HFFc6 (cell line): ENCODE results near the gene APOOL. TPM values are rescaled to one million over a fixed set of nuclear protein-coding genes. Genes with fewer than 3 reads are reported as not detected.
"Not testable (repeated sequence)": the region's sequence is repeated elsewhere in the genome, so short reads cannot be mapped to it uniquely, and the experiment has no call there.

Experiments
- DNase-seq: peaks from one replicate; pipeline ENCODE4 v3.0.0-alpha.2; 2018
- H3K27ac Mint-ChIP-seq: 2 replicates; pipeline ENCODE4 v1.8.0; 2020; ENCODE audit warnings: mild to moderate bottlenecking, mixed read lengths
- H3K27me3 Mint-ChIP-seq: 2 replicates; pipeline ENCODE4 v1.8.0; 2021; ENCODE audit warnings: mild to moderate bottlenecking, moderate library complexity, mixed read lengths; ENCODE audit not compliant: insufficient read depth
- H3K36me3 Mint-ChIP-seq: 2 replicates; pipeline ENCODE4 v1.8.0; 2021; ENCODE audit warnings: low read depth, mixed read lengths
- H3K4me1 Mint-ChIP-seq: 2 replicates; pipeline ENCODE4 v1.8.0; 2020; ENCODE audit warnings: low read depth, mixed read lengths
- H3K4me3 Mint-ChIP-seq: 2 replicates; pipeline ENCODE4 v1.8.0; 2020; ENCODE audit warnings: mild to moderate bottlenecking, moderate library complexity, mixed read lengths
- H3K9me3 Mint-ChIP-seq: 2 replicates; pipeline ENCODE4 v1.8.0; 2020; ENCODE audit warnings: mild to moderate bottlenecking, mixed read lengths
- long read RNA-seq: library from polyadenylated mRNA; unstranded; transcript quantifications from one replicate; pipeline ENCODE4 v2.0.0, GENCODE V29; 2019
- total RNA-seq, 6 experiments: library from RNA; stranded (reverse); fragmentation: NEBNext Ultra II Directional; extraction: Animal tissue kit (Norgen Biotek cat#: 25700); gene quantifications; 2 replicates in 1 of 6; 3 replicates in 5 of 6; pipeline ENCODE4 v1.2.3, GENCODE V29; 2021
- TF ChIP-seq, protein P1 (sequence below): fragments of 200-600 bp; sonication (generic); IDR thresholded peaks from 2 replicates; pipeline ENCODE4 v1.5.0; 2021; ENCODE audit warnings: antibody characterized with exemption, mild to moderate bottlenecking

APOOL gene, protein sequence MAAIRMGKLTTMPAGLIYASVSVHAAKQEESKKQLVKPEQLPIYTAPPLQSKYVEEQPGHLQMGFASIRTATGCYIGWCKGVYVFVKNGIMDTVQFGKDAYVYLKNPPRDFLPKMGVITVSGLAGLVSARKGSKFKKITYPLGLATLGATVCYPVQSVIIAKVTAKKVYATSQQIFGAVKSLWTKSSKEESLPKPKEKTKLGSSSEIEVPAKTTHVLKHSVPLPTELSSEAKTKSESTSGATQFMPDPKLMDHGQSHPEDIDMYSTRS
- 10 to 100 TPM; 21.3 to 28.4 (median 25.3) TPM for total RNA-seq
- long read RNA-seq, partial matches to known transcripts = 1 of 12 reads
- long read RNA-seq, other reads (novel, unspliced or antisense) = 7 of 12 reads

DNA sequence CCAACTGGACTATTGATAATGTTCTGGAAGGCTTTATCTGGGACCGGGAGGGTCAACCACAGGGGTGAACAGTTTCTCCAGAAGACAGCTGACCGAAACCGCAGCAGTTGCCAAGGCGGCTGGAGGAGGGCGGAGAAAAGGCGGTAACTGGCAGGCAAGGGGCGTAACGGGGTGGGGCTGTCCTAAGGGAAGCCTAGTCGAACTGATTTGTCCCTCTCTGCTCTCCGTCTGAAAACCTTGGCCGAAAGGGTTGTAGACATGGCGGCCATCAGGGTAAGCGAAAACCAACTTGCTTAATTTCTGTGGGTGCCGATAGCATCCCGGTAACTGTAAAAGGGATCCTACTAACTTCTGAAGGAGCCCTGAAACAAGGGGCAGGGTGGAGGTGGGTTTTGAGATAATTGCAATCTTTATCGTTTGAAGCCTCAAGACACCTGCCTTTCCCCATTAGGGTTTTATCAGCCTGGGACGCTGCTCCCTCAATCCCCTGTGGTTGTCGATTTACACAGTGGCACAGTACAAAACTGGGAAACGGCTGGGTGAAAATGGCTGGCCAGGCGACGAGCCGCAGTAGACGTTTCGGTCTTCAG is at the start of gene APOOL:
Gene APOOL, plus strand, starts transcription at position 223 of the 590 bp plus-strand sequence. Its CDS starts 36 bp downstream, at position 259.
- peak; percentile 87 for DNase-seq
- H3K4me3 Mint-ChIP-seq = peak within 1 kb of the TSS; percentile 91
- no peaks in the 10 kb centered on the region for H3K27me3 Mint-ChIP-seq
- H3K27ac Mint-ChIP-seq = peak within 1 kb of the TSS; percentile 79
- H3K36me3 Mint-ChIP-seq = no peaks in the 10 kb centered on the region
- H3K9me3 Mint-ChIP-seq = no peaks in the 10 kb centered on the region
- TF ChIP-seq, protein P1, sequence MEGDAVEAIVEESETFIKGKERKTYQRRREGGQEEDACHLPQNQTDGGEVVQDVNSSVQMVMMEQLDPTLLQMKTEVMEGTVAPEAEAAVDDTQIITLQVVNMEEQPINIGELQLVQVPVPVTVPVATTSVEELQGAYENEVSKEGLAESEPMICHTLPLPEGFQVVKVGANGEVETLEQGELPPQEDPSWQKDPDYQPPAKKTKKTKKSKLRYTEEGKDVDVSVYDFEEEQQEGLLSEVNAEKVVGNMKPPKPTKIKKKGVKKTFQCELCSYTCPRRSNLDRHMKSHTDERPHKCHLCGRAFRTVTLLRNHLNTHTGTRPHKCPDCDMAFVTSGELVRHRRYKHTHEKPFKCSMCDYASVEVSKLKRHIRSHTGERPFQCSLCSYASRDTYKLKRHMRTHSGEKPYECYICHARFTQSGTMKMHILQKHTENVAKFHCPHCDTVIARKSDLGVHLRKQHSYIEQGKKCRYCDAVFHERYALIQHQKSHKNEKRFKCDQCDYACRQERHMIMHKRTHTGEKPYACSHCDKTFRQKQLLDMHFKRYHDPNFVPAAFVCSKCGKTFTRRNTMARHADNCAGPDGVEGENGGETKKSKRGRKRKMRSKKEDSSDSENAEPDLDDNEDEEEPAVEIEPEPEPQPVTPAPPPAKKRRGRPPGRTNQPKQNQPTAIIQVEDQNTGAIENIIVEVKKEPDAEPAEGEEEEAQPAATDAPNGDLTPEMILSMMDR = no peak
- H3K4me1 Mint-ChIP-seq = peaks cover 10% of the 10 kb centered on the region

DNA sequence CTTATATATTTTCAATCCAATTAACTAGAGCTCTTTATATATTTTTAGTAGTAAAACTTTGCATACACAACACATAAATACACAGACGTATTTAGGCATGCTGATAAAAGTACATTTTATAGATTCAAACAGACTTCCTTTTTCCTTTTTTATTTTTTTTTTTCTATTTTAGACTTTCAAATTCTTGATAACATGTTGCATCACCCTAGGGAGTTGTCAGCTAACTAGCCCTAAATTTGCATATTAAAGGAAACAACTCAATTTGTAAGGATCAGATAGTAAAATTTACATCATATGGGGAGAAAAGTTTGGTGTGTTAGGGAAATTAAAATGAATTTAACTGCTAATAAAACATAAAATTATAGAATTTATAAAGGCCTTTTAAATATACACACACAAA is 47.4 kb upstream of the APOOL start:
- H3K4me3 Mint-ChIP-seq = no peak overlapping the region
- no peaks in the 10 kb centered on the region for H3K4me1 Mint-ChIP-seq
- H3K9me3 Mint-ChIP-seq = no peaks in the 10 kb centered on the region
- no peak for DNase-seq
- no peaks in the 10 kb centered on the region; the same call in 1 of the 2 replicates for H3K27me3 Mint-ChIP-seq
- no peak overlapping the region for H3K27ac Mint-ChIP-seq
- TF ChIP-seq, protein P1 = no peak
- H3K36me3 Mint-ChIP-seq = no peaks in the 10 kb centered on the region

DNA sequence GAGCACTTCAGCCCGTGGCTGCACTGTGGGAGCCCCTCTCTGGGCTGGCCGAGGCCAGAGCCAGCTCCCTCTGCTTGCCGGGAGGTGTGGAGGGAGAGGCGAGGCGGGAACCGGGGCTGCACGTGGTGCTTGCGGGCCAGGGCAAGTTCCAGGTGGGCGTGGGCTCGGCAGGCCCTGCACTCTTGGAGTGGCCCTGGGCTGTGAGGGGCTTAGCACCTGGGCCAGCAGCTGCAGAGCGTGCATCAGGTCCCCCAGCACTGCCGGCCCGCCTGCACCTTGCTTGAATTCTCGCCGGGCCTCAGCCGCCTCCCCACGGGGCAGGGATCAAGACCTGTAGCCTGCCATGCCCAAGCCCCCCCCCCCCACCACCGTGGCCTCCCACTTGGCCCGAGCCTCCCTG is 28.9 kb upstream of the APOOL start:
- no peak overlapping the region for H3K27ac Mint-ChIP-seq

DNA sequence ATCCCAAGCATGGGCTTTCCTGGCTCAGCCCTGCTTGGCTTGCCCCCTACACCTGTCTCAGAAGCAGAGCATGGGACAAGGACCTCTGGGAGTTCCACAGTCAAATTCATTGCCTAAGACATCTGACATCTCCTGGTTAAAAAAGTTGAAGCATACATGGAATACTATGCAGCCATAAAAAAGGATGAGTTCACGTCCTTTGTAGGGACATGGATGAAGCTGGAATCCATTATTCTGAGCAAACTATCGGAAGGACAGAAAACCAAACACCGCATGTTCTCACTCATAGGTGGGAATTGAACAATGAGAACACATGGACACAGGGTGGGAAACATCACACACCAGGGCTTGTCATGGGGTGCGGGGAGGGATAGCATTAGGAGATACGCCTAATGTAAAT is 11.9 kb upstream of the APOOL start:
- not testable (repeated sequence) for H3K4me1 Mint-ChIP-seq, H3K27ac Mint-ChIP-seq, H3K36me3 Mint-ChIP-seq, DNase-seq, H3K27me3 Mint-ChIP-seq, H3K9me3 Mint-ChIP-seq, H3K4me3 Mint-ChIP-seq

More for the DNA sequence above, 28.9 kb upstream of the APOOL start:
- no peaks in the 10 kb centered on the region for H3K4me1 Mint-ChIP-seq
- no peaks in the 10 kb centered on the region for H3K27me3 Mint-ChIP-seq
- TF ChIP-seq, protein P1 = no peak
- H3K36me3 Mint-ChIP-seq = no peaks in the 10 kb centered on the region
- no peak for DNase-seq
- H3K4me3 Mint-ChIP-seq = no peak overlapping the region
- peaks cover 6% of the 10 kb centered on the region; the same call in 1 of the 2 replicates for H3K9me3 Mint-ChIP-seq

DNA sequence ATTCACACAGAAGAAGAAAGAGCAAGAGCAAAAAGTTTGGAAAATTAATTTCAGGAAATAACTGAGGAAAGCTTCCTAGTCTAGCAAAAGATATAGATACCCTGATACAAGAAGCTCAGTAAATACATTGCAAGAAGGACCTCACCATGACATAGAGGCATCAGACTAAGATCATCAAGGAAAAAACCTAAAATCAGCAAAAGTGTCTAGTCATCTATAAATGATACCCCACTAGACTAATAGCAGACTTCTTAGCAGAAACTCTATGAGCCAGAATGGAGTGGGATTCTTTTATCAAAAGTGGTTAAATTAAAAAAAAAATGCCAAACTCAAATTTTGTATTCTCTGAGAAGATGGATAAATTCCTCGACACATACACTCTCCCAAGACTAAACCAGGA is 10.5 kb upstream of the APOOL start:
- H3K4me1 Mint-ChIP-seq = no peaks in the 10 kb centered on the region
- H3K27ac Mint-ChIP-seq = no peak overlapping the region
- TF ChIP-seq, protein P1 = no peak
- H3K27me3 Mint-ChIP-seq = peaks cover 2% of the 10 kb centered on the region; the same call in 1 of the 2 replicates
- H3K36me3 Mint-ChIP-seq = no peaks in the 10 kb centered on the region
- H3K9me3 Mint-ChIP-seq = no peaks in the 10 kb centered on the region
- DNase-seq = no peak
- H3K4me3 Mint-ChIP-seq = no peak overlapping the region

DNA sequence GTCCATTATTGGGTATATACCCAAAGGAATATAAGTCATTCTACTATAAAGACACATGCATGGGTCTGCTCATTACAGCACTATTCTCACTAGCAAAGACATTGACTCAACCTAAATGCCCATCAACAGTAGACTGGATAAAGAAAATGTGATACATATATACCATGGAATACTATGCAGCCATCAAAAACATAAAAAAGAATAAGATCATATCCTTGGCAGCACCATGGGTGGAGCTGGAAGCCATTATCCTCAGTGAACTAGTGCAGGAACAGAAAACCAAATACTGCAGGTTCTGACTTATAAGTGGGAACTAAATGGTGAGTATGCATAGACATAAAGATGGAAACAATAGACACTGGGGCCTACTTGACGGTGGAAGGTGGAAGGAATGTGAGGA is 2.3 kb upstream of the APOOL start:
- Mint-ChIP-seq H3K4me3 (no peak overlapping the region), H3K36me3 (no peaks in the 10 kb centered on the region), H3K27ac (no peak overlapping the region), H3K4me1 (peaks cover 10% of the 10 kb centered on the region), H3K9me3 (no peaks in the 10 kb centered on the region), H3K27me3 (no peaks in the 10 kb centered on the region)
- TF ChIP-seq, protein P1 = no peak
- DNase-seq = no peak
